CMK (cell line): ENCODE data around the gene TEX22.
"Not testable (repeated sequence)": the region's sequence is repeated elsewhere in the genome, so short reads cannot be mapped to it uniquely, and the experiment has no call there.

Experiments used
- DNase-seq: peaks from one replicate; pipeline ENCODE4 v3.0.0-alpha.2; 2010; ENCODE audit warnings: low read depth

TEX22 gene

GRCh38 chr14:105398044-105398725, at the start of gene TEX22:
Gene TEX22, plus strand, starts transcription at chr14:105398538. Its CDS starts 803 bp downstream, at chr14:105399341.
- DNase-seq = peak; percentile 69

GRCh38 chr14:105348945-105349699, 49.2 kb upstream of the TEX22 start:
- no peak for DNase-seq

- no peak for DNase-seq
Measured at GRCh38 chr14:105349992-105350391, 48.3 kb upstream of the TEX22 start.

GRCh38 chr14:105350450-105351244, 47.7 kb upstream of the TEX22 start:
- DNase-seq = no peak

- DNase-seq = no peak
Measured at GRCh38 chr14:105351410-105351809, 46.9 kb upstream of the TEX22 start.

GRCh38 chr14:105351920-105352851, 46.2 kb upstream of the TEX22 start:
- peak; percentile 49 for DNase-seq

- DNase-seq = no peak
Measured at GRCh38 chr14:105353136-105353535, 45.2 kb upstream of the TEX22 start.

GRCh38 chr14:105354541-105354940, 43.8 kb upstream of the TEX22 start:
- DNase-seq = no peak

- no peak for DNase-seq
Measured at GRCh38 chr14:105355049-105355575, 43.2 kb upstream of the TEX22 start.

- DNase-seq = no peak
Measured at GRCh38 chr14:105355850-105356604, 42.3 kb upstream of the TEX22 start.

- no peak for DNase-seq
Measured at GRCh38 chr14:105356927-105357326, 41.4 kb upstream of the TEX22 start.

- no peak for DNase-seq
Measured at GRCh38 chr14:105357626-105358025, 40.7 kb upstream of the TEX22 start.

GRCh38 chr14:105358140-105358846, 40.0 kb upstream of the TEX22 start:
- DNase-seq = no peak

GRCh38 chr14:105358943-105359342, 39.4 kb upstream of the TEX22 start:
- DNase-seq = no peak

GRCh38 chr14:105361412-105361811, 36.9 kb upstream of the TEX22 start:
- DNase-seq = not testable (repeated sequence)

- no peak for DNase-seq
Measured at GRCh38 chr14:105363847-105364708, 34.3 kb upstream of the TEX22 start.

GRCh38 chr14:105365101-105365500, 33.2 kb upstream of the TEX22 start:
- DNase-seq = no peak

- no peak for DNase-seq
Measured at GRCh38 chr14:105365681-105366080, 32.7 kb upstream of the TEX22 start.
